ENCODE measurements around the gene LGR6.

The LGR6 gene

DNA sequence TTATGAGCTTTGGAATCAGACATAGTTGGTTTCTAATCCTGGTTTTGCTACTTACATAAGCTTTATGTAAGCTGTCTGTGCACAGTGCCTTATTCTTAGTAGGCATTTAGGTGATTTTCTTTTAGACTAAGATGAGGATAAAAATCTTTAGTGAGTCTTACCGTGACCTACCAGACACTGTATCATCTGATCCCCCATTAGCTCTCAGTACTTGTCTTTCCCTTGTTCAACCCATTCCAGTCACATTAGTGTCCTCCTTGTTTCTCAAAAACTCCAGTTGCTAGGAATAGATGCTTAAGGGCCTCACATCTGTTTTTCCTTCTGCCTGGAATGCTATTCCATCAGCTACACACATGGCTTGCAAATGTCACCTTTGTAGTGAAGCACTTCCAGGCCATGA, 173.7 kb downstream of the LGR6 start:
- no peak for DNase-seq
